ENCODE data around the gene SEMA3B. TPM values are rescaled to one million over a fixed set of nuclear protein-coding genes. Genes with fewer than 3 reads are reported as not detected.

SEMA3B gene
- total RNA-seq, 1 experiment from 2014 or later = 21.8 TPM

DNA sequence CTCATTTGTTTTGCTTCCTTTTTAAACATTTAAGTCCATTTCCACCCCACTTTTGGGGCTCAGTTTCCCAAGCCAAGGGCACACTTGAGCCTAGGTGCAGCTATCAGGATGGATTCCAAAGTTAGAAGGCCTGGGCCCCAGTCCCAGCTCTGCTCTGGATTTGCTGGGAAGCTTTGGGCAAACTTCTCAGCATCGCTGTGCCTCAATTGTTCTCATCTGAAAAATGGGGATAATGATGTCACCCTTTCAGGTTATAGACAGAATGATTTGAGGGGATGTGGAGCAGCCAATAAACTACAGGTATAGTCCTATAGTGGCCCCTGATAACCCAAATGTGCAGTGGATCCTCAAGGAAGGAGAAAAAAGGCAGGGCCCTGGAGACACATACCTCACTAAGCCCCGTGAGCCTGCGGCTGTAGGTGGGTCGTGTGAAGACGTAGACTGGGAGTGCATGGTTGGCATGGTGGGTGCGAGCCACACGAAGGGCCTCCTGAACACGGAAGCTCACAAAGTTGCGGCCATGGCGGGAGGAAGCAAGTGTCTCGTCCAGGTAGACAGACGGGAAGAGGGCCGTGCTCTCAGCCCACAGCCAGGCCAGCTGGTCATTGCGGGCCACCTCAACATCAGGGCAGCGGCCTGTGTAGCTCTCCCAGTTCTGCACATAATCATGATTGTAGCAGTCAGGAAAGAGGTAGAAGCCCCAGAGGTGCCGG, 50.4 kb downstream of the SEMA3B start:
- no peak overlapping the region for H3K27ac Mint-ChIP-seq (ENCODE audit: unreplicated experiment)
- Histone ChIP-seq H3K4me3 (ENCODE audit: low read depth, low read length) (no peak overlapping the region), H3K27me3 (replicated peaks; ENCODE audit: control insufficient read depth, insufficient read depth, low read length) (no peaks in the 10 kb centered on the region), H3K36me3 (ENCODE audit: control insufficient read depth, insufficient read depth, low read length) (peaks cover 4% of the 10 kb centered on the region), H3K9me3 (no peaks in the 10 kb centered on the region), H3K4me1 (peaks cover 31% of the 10 kb centered on the region)
- ChIA-PET CTCF (interaction anchor here (1.4 kb wide), 1 partner anchor 18 kb away, joined by 3 read pairs; no protein-coding TSS in a partner anchor), POLR2A (no interaction called here)
- intact Hi-C loops (cut with micrococcal nuclease; ENCODE audit: unreplicated experiment) = no loop called here
- TF ChIP-seq CTCF (IDR thresholded peaks at IDR 0.05; ENCODE audit: insufficient read depth in 1 of 2, low read depth in 1 of 2, low read length in 1 of 2, severe bottlenecking in 1 of 2, unreplicated experiment in 1 of 2) = no peak
- no peaks in the 10 kb centered on the region for H3K27me3 Mint-ChIP-seq (ENCODE audit: insufficient read depth, unreplicated experiment)
- H3K4me1 Mint-ChIP-seq (ENCODE audit: low read depth, unreplicated experiment) = peaks cover 17% of the 10 kb centered on the region
- H3K4me3 Mint-ChIP-seq (ENCODE audit: unreplicated experiment) = peak overlapping the region; percentile 62
- H3K9me3 Mint-ChIP-seq (ENCODE audit: unreplicated experiment) = no peaks in the 10 kb centered on the region
- no TSS peak for BruUV-seq (replicated peaks)
- DNase-seq = no peak
- peaks cover 44% of the 10 kb centered on the region for H3K36me3 Mint-ChIP-seq (ENCODE audit: insufficient read depth, unreplicated experiment)

DNA sequence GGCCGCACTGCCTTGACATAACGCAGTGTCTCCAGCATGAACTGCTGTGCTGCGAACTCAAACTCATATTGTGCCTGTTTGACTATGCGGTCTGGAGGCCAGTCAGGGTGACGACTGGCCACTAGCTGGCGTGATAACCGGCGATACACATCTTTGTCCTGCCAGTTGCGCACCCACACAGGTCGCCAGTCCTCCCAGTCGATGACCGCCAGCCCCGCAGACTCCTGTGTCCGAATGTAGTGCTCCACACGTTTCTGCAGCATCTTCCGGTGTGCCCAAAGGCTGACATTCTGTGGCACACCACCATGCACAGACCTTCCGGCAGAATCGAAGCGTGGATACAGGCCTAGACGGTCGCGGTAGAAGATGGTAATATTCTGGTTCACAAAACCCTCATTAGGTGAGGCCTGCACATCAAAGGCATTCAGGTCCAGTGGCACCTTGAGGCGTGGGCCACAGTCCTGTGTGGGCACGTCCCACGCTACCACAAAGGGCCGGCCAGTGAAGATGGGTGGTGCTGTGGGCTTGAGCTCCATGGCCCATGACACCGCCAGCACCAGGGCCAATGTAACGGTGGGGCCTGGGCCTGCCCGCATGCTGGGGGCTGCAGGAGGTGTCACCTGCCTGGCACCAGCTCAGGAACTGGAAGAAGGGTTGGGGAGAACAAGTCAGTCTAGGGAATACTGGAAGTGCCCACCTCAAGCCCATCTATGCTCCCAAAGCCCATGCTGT, 51.1 kb downstream of the SEMA3B start:
- Mint-ChIP-seq H3K4me3 (ENCODE audit: unreplicated experiment) (peak overlapping the region; percentile 81), H3K36me3 (ENCODE audit: insufficient read depth, unreplicated experiment) (peaks cover 41% of the 10 kb centered on the region), H3K4me1 (ENCODE audit: low read depth, unreplicated experiment) (peaks cover 15% of the 10 kb centered on the region), H3K27me3 (ENCODE audit: insufficient read depth, unreplicated experiment) (no peaks in the 10 kb centered on the region), H3K9me3 (ENCODE audit: unreplicated experiment) (no peaks in the 10 kb centered on the region), H3K27ac (ENCODE audit: unreplicated experiment) (no peak overlapping the region)
- H3K27me3 ChIP-seq (replicated peaks; ENCODE audit: control insufficient read depth, insufficient read depth, low read length) = no peaks in the 10 kb centered on the region
- no peaks in the 10 kb centered on the region for H3K9me3 ChIP-seq
- BruUV-seq (replicated peaks) = no TSS peak
- peak overlapping the region; percentile 58 for H3K4me3 ChIP-seq (ENCODE audit: low read depth, low read length)
- DNase-seq = no peak
- peaks cover 4% of the 10 kb centered on the region for H3K36me3 ChIP-seq (ENCODE audit: control insufficient read depth, insufficient read depth, low read length)
- POLR2A ChIA-PET = interaction anchor here (1.1 kb wide), 1 partner anchor 20 kb away, joined by 8 read pairs; the partner anchor contains the start of genes HYAL3 and NAA80
- peaks cover 34% of the 10 kb centered on the region for H3K4me1 ChIP-seq
- intact Hi-C loops (cut with micrococcal nuclease; ENCODE audit: unreplicated experiment) = no loop called here
- CTCF ChIA-PET = interaction anchor here (0.5 to 1.4 kb wide), 2 partner anchors 8 to 17 kb away, joined by 3 read pairs; no protein-coding TSS in a partner anchor
- no peak for TF ChIP-seq CTCF (IDR thresholded peaks at IDR 0.05; ENCODE audit: insufficient read depth in 1 of 2, low read depth in 1 of 2, low read length in 1 of 2, severe bottlenecking in 1 of 2, unreplicated experiment in 1 of 2)

GRCh38 chr3:50320853-50321335, 51.9 kb downstream of the SEMA3B start:
- peak; percentile 81 to 89 for DNase-seq
- no TSS peak for BruUV-seq (replicated peaks)
- intact Hi-C loops (cut with micrococcal nuclease; ENCODE audit: unreplicated experiment) = loop anchor here (1.0 kb wide), 1 partner anchor 22 kb away; the partner anchor contains the start of genes HYAL3 and NAA80
- Histone ChIP-seq H3K4me1 (peaks cover 34% of the 10 kb centered on the region), H3K36me3 (ENCODE audit: control insufficient read depth, insufficient read depth, low read length) (peaks cover 4% of the 10 kb centered on the region), H3K4me3 (ENCODE audit: low read depth, low read length) (peak overlapping the region; percentile 58), H3K27me3 (replicated peaks; ENCODE audit: control insufficient read depth, insufficient read depth, low read length) (no peaks in the 10 kb centered on the region), H3K9me3 (no peaks in the 10 kb centered on the region)
- CTCF ChIA-PET = interaction anchor here (0.5 to 1.4 kb wide), 11 partner anchors 10 to 1721 kb away, joined by 3 to 27 read pairs (median 6); partner anchors contain the start of genes CYB561D2, GNAI2, HYAL3 and NAA80
- H3K36me3 Mint-ChIP-seq (ENCODE audit: insufficient read depth, unreplicated experiment) = peaks cover 41% of the 10 kb centered on the region
- H3K9me3 Mint-ChIP-seq (ENCODE audit: unreplicated experiment) = no peaks in the 10 kb centered on the region
- H3K27me3 Mint-ChIP-seq (ENCODE audit: insufficient read depth, unreplicated experiment) = no peaks in the 10 kb centered on the region
- H3K4me1 Mint-ChIP-seq (ENCODE audit: low read depth, unreplicated experiment) = peaks cover 10% of the 10 kb centered on the region
- H3K4me3 Mint-ChIP-seq (ENCODE audit: unreplicated experiment) = peak overlapping the region; percentile 81
- TF ChIP-seq CTCF (IDR thresholded peaks at IDR 0.05; ENCODE audit: insufficient read depth in 1 of 2, low read depth in 1 of 2, low read length in 1 of 2, severe bottlenecking in 1 of 2, unreplicated experiment in 1 of 2) = no peak
- POLR2A ChIA-PET = interaction anchor here (0.6 to 1.4 kb wide), 4 partner anchors 16 to 380 kb away, joined by 7 to 12 read pairs (median 8); partner anchors contain the start of genes HYAL3 and NAA80
- H3K27ac Mint-ChIP-seq (ENCODE audit: unreplicated experiment) = peak overlapping the region; percentile 96

All from Caco-2 (cell line).